ENCODE data around the gene EFCAB6.

The EFCAB6 gene

DNA sequence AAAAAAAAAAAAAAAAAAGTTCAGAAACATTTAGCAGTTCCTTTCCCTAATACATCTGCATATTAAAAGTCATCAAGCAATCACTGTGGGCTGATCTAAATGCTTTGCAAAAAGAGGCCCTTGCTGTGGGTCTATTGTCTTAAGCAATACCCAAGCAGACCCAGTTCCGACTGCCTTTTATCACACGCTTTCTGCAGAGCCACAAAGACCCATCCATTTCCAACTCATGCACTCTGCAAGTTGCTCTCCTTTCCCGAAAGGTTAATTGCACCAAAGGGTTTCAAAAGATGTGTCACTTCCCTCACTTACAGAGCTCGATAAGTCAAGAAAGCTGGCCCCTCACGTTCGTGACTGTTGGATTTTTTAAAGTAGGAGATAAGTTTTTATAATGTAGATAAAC is 261.4 kb downstream of the EFCAB6 start:
- H3K4me3 ChIP-seq (replicated peaks; ENCODE audit: low read depth, low read length): no peak overlapping the region
- TF ChIP-seq, protein P1, sequence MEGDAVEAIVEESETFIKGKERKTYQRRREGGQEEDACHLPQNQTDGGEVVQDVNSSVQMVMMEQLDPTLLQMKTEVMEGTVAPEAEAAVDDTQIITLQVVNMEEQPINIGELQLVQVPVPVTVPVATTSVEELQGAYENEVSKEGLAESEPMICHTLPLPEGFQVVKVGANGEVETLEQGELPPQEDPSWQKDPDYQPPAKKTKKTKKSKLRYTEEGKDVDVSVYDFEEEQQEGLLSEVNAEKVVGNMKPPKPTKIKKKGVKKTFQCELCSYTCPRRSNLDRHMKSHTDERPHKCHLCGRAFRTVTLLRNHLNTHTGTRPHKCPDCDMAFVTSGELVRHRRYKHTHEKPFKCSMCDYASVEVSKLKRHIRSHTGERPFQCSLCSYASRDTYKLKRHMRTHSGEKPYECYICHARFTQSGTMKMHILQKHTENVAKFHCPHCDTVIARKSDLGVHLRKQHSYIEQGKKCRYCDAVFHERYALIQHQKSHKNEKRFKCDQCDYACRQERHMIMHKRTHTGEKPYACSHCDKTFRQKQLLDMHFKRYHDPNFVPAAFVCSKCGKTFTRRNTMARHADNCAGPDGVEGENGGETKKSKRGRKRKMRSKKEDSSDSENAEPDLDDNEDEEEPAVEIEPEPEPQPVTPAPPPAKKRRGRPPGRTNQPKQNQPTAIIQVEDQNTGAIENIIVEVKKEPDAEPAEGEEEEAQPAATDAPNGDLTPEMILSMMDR (IDR thresholded peaks at IDR 0.05; ENCODE audit: low read depth, low read length, missing control alignments): no peak
- DNase-seq (ENCODE audit: extremely low read depth, low read depth): no peak

- no peak overlapping the region for H3K4me3 ChIP-seq (replicated peaks; ENCODE audit: low read depth, low read length)
- DNase-seq (ENCODE audit: extremely low read depth, low read depth): no peak
- TF ChIP-seq, protein P1 (IDR thresholded peaks at IDR 0.05; ENCODE audit: low read depth, low read length, missing control alignments): no peak
These were observed 262.0 kb downstream of the EFCAB6 start for GRCh38 chr22:43550024-43550620.

- no peak for DNase-seq (ENCODE audit: extremely low read depth, low read depth)
- H3K4me3 ChIP-seq (replicated peaks; ENCODE audit: low read depth, low read length): no peak overlapping the region
- TF ChIP-seq, protein P1 (IDR thresholded peaks at IDR 0.05; ENCODE audit: low read depth, low read length, missing control alignments): no peak
These were observed 265.9 kb downstream of the EFCAB6 start for GRCh38 chr22:43546186-43546585.

DNA sequence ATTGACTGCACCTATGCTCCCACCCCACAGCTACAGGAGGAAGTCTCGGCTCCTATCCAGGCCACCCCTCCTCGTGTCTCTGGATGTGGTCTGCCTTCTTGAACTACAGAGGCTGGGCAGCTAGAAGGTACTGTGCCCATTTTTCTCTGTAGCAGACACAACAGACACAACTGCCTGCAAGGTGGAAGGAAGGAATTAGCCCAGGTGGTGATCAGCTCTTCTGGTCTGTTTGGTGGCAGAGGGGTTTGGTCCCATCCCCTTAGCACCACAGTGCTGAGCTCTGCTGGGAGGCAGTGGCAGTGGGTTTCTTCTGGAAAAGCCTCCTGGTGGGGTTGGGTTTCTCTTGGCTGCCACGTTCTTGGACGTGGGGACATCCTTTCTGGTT is 267.8 kb downstream of the EFCAB6 start:
- DNase-seq (ENCODE audit: extremely low read depth, low read depth): no peak
- TF ChIP-seq, protein P1 (IDR thresholded peaks at IDR 0.05; ENCODE audit: low read depth, low read length, missing control alignments): no peak
- no peak overlapping the region for H3K4me3 ChIP-seq (replicated peaks; ENCODE audit: low read depth, low read length)

- no peak overlapping the region for H3K4me3 ChIP-seq (replicated peaks; ENCODE audit: low read depth, low read length)
- TF ChIP-seq, protein P1 (IDR thresholded peaks at IDR 0.05; ENCODE audit: low read depth, low read length, missing control alignments): no peak
- no peak for DNase-seq (ENCODE audit: extremely low read depth, low read depth)
These were observed 268.4 kb downstream of the EFCAB6 start for GRCh38 chr22:43543522-43544288.

DNA sequence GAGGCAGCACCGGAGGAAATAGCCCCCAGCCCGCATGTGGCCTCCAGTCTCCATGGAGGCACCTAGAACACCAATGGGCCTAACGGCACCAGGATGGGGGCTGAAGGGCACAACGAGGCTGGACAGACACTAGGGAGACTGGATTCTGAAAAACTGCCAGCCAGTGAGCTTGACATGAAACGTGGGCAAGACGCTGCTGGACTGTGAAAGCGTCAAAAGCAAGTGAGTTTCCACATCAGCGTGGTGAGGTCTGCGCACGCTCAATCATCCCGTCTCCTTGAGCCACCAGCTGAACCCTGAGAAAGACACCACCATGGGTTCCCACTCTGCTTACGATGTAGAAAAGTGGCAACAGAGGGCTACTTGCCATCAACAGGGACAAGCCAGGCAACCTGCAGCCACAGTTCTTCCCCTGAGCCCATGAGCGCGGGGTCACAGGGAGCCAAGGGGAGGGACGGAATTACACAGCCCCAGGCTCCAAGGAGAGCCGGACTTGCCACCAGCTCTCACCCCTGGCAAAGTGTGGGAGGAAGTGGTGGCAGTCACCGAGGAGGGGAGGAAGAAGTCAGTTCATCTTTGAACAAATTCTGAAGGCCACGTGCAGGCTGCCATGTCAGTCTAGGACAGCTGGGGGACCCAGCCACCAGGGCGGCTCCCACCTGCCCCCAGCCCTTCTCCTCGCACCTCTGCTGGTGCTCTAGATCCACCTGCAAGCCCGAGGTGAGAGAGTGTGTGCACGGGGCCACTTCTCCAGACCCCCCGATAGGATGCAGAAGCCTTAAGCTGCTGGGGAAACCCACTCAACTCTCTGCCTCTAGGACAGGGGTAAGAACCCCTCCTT is 269.2 kb downstream of the EFCAB6 start:
- H3K4me3 ChIP-seq (replicated peaks; ENCODE audit: low read depth, low read length): no peak overlapping the region
- no peak for DNase-seq (ENCODE audit: extremely low read depth, low read depth)
- TF ChIP-seq, protein P1 (IDR thresholded peaks at IDR 0.05; ENCODE audit: low read depth, low read length, missing control alignments): no peak
